Hepatocyte (in vitro differentiated cells): ENCODE results near the gene TNP2.

Source experiments
- EZH2 ChIP-seq: fragments of 200-600 bp; sonication (generic); IDR thresholded peaks from 2 replicates; pipeline ENCODE4 v1.6.1; 2016; ENCODE audit warnings: antibody characterized with exemption, mild to moderate bottlenecking, borderline replicate concordance
- TF ChIP-seq, protein P1 (sequence below): fragments of 200-600 bp; sonication (generic); IDR thresholded peaks from 2 replicates; pipeline ENCODE4 v1.5.1; 2016; ENCODE audit warnings: antibody characterized with exemption, mild to moderate bottlenecking; ENCODE audit not compliant: poor library complexity

DNA sequence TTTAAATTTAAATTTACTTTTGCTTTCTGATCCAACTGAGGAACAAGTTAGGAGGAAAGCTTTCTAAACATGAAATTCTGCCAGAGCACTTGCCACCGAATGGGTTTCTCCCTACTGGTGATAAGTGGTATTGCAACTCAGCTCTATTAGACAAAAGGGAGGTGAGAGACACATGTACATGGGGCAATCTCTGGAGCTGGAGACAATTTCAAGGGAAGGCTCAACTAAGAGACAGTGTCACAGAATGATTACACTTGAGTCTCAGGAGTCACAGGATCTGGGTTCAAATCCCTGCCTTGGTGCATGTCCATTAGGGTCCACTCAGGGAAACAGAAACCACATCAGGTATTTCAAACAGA is 50.5 kb downstream of the TNP2 start:
- TF ChIP-seq, protein P1, sequence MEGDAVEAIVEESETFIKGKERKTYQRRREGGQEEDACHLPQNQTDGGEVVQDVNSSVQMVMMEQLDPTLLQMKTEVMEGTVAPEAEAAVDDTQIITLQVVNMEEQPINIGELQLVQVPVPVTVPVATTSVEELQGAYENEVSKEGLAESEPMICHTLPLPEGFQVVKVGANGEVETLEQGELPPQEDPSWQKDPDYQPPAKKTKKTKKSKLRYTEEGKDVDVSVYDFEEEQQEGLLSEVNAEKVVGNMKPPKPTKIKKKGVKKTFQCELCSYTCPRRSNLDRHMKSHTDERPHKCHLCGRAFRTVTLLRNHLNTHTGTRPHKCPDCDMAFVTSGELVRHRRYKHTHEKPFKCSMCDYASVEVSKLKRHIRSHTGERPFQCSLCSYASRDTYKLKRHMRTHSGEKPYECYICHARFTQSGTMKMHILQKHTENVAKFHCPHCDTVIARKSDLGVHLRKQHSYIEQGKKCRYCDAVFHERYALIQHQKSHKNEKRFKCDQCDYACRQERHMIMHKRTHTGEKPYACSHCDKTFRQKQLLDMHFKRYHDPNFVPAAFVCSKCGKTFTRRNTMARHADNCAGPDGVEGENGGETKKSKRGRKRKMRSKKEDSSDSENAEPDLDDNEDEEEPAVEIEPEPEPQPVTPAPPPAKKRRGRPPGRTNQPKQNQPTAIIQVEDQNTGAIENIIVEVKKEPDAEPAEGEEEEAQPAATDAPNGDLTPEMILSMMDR: peak; percentile 20
- no peak for TF ChIP-seq EZH2
